ENCODE data around the gene MDFIC. TPM values are rescaled to one million over a fixed set of nuclear protein-coding genes. Genes with fewer than 3 reads are reported as not detected.

Gene MDFIC
- total and polyA plus RNA-seq, 2 of the 4 experiments (the other 2 are of a cell fraction): 16.9 to 35.0 TPM

GRCh38 chr7:114929570-114929969, 7.7 kb downstream of the MDFIC start:
- no peak overlapping the region for H2BK20ac ChIP-seq (ENCODE audit: low read depth, low read length)
- H3K27ac ChIP-seq (ENCODE audit: insufficient read depth, low read length): no peak overlapping the region
- BruUV-seq (replicated peaks): no TSS peak
- peaks cover 2% of the 10 kb centered on the region; the same call in 1 of the 2 replicates for H3K36me3 ChIP-seq (ENCODE audit: control insufficient read depth, insufficient read depth, low read length)
- dilution Hi-C loops (cut with HindIII; ENCODE audit: low sequenced_read_pairs, unreplicated experiment): no loop called here
- H3K18ac ChIP-seq (ENCODE audit: low read depth, low read length): peak overlapping the region; percentile 9; the same call in 1 of the 2 replicates
- CTCF ChIA-PET: no interaction called here
- no peak overlapping the region for H4K91ac ChIP-seq (ENCODE audit: insufficient read depth, low read depth, low read length)
- no peaks in the 10 kb centered on the region for H3K9me3 ChIP-seq (ENCODE audit: control insufficient read depth, insufficient read depth, low read length)
- intact Hi-C loops (cut with micrococcal nuclease): loop anchor here (10.0 kb wide), 1 partner anchor 845 kb away; no protein-coding TSS in a partner anchor
- no peak overlapping the region for H3K9ac ChIP-seq (ENCODE audit: low read depth, low read length)
- H3K4me2 ChIP-seq (ENCODE audit: low read depth, low read length): no peak overlapping the region
- H3K56ac ChIP-seq (ENCODE audit: extremely low read depth, insufficient read depth, low read length): no peak overlapping the region
- 88% methylated on average over 1 of the region's 1 CpG; no CpG with 5 or more reads in 1 of the 2 experiments for WGBS, 2 experiments (ENCODE audit: extremely low coverage in 2 of 2, insufficient read length in 1 of 2)
- POLR2A ChIA-PET (ENCODE audit: unreplicated experiment): no interaction called here
- H2BK15ac ChIP-seq (ENCODE audit: low read depth, low read length): no peak overlapping the region
- peak overlapping the region; percentile 55 for H2BK5ac ChIP-seq (ENCODE audit: low read depth, low read length, poor library complexity, severe bottlenecking)
- ATAC-seq (ENCODE audit: low read depth) (no peak), DNase-seq (no peak)
- no peak overlapping the region for H2BK120ac ChIP-seq (ENCODE audit: low read depth, low read length)
- no peak overlapping the region for H2AFZ ChIP-seq (replicated peaks; ENCODE audit: low read length, poor library complexity)
- H3K79me1 ChIP-seq (ENCODE audit: low read depth in 1 of 2, low read length in 2 of 2): peaks cover 27 to 45% of the 10 kb centered on the region in 2 experiments
- in situ Hi-C loops (cut with MboI; ENCODE audit: low sequenced_read_pairs): no loop called here
- H4K20me1 ChIP-seq (ENCODE audit: insufficient read depth, low read length): peaks cover 6% of the 10 kb centered on the region; the same call in 1 of the 2 replicates
- peaks cover 3% of the 10 kb centered on the region for H3K9me1 ChIP-seq (ENCODE audit: insufficient read depth, low read length)
- H2AK9ac ChIP-seq (replicated peaks; ENCODE audit: low read depth, low read length, poor library complexity): no peak overlapping the region
- H3K4me1 ChIP-seq (ENCODE audit: control insufficient read depth, insufficient read depth, low read length): peaks cover 6% of the 10 kb centered on the region; the same call in 1 of the 2 replicates
- no peak overlapping the region for H2AK5ac ChIP-seq (ENCODE audit: low read depth, low read length)
- no peak overlapping the region for H4K5ac ChIP-seq (ENCODE audit: low read depth, low read length)
- H3K27me3 ChIP-seq (ENCODE audit: control insufficient read depth, insufficient read depth, low read length): no peaks in the 10 kb centered on the region
- H3K14ac ChIP-seq (replicated peaks; ENCODE audit: low read depth, low read length): no peak overlapping the region
- H3K4ac ChIP-seq (ENCODE audit: low read depth, low read length): no peak overlapping the region; the same call in 1 of the 2 replicates
- H3K23ac ChIP-seq (ENCODE audit: low read depth, low read length): peak overlapping the region; percentile 92; the same call in 1 of the 2 replicates
- H4K8ac ChIP-seq (ENCODE audit: low read depth in 2 of 2, low read length in 2 of 2): no peak overlapping the region; a peak in 1 of 4 replicates
- TF ChIP-seq RFX5 (IDR thresholded peaks at IDR 0.05; ENCODE audit: low read depth, low read length) (no peak), FOS (IDR thresholded peaks at IDR 0.05; ENCODE audit: low read depth, low read length) (no peak), MAZ (IDR thresholded peaks at IDR 0.05; ENCODE audit: borderline replicate concordance, low read depth, low read length) (no peak), CTCF (conservative IDR thresholded peaks at IDR 0.05; ENCODE audit: low read depth, low read length) (no peak), NFE2L2 (IDR thresholded peaks at IDR 0.05; ENCODE audit: low read depth, low read length) (no peak), CHD1 (IDR thresholded peaks at IDR 0.05; ENCODE audit: low read depth, low read length) (no peak), BHLHE40 (IDR thresholded peaks at IDR 0.05; ENCODE audit: low read depth, low read length) (no peak), POLR2A (IDR thresholded peaks at IDR 0.05; ENCODE audit: low read depth, low read length) (no peak), ELK1 (IDR thresholded peaks at IDR 0.05; ENCODE audit: borderline replicate concordance, low read depth, low read length) (no peak), RAD21 (IDR thresholded peaks at IDR 0.05; ENCODE audit: low read length) (no peak), MAFK (IDR thresholded peaks at IDR 0.05; ENCODE audit: low read depth, low read length) (no peak), CEBPB (IDR thresholded peaks at IDR 0.05; ENCODE audit: low read depth, low read length) (no peak), SMC3 (IDR thresholded peaks at IDR 0.05; ENCODE audit: low read depth, low read length) (no peak), MXI1 (IDR thresholded peaks at IDR 0.05; ENCODE audit: borderline replicate concordance, low read depth, low read length) (no peak), USF2 (IDR thresholded peaks at IDR 0.05; ENCODE audit: low read depth, low read length) (no peak), RCOR1 (IDR thresholded peaks at IDR 0.05; ENCODE audit: insufficient replicate concordance, low read length) (no peak)
- no peak overlapping the region for H3K4me3 ChIP-seq (ENCODE audit: insufficient read depth, low read depth, low read length)

All from IMR-90 (cell line).